DMS53 treated with DMSO at 0.1 percent for 48 hours (cell line): ENCODE data around the gene UBASH3A.

Experiments
- DNase-seq: peaks from one replicate; lab custom pipeline; 2025; ENCODE audit not compliant: unreplicated experiment; lab: John Stamatoyannopoulos, UW

Gene UBASH3A

DNA sequence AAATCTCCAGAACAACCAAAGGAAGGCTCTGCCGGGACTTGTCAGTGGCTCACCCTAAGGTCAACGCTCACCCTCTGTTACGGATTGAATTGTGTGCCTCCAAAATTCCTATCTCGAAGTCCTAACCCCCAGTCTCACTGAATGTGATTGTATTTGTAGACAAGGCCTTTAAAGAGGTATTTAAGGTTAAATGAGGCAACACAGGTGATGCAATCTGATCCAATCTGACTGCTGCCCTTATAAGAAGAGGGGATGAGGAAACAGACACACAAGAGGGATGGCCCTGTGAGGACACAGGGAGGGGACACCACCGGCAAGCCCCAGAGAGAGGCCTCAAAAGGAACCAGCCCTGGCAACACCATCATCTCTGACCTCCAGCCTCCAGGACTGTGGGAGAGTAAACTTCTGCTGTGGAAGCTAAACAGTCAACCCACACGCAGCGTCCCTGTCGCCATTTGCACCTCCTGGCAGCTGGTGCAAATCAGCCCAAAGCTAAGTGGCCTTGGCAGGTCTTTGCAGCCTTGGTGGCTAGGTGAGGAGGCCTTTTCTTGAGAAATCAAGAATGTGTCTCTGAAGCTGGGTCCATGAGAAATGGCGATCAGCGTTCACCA is 24.2 kb downstream of the UBASH3A start:
- DNase-seq = no peak

DNA sequence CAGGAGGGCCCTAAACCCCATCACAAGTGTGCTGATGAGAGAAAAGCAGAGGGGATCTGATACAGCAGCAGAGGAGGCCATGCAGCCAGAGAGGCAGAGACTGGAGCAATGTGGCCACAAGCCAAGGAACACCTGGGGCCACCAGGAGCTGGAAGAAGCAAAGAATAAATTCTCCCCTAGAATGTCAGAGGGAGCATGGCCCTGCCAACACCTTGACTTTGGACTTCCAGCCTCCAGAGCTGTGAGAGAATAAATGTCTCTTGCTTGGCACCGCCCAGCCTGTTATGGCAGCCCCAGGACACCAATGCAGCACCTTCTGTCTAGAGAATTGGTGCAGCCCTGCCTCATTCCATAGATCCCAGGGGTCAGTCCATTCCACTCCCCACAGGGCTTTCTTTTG is 25.3 kb downstream of the UBASH3A start:
- DNase-seq = no peak

DNA sequence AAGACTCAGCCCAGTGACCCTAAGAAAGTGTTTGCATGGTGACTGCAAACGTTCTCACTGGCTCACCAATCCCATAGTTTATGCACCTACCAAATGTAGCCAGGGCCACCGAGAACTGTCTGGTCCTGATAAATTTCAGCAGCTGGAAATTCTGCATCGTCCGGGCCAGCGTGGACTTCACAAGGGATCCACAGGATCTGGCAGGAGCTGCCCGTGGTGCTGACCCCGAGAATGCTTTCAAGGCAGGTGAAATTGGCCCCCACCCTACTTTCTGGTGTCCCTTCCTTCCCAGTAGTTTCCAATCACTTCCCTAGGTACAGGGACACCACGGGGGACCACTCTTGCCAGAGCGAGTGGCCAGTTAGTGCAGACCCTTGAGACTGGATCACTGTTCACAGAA is 26.2 kb downstream of the UBASH3A start:
- DNase-seq = no peak

DNA sequence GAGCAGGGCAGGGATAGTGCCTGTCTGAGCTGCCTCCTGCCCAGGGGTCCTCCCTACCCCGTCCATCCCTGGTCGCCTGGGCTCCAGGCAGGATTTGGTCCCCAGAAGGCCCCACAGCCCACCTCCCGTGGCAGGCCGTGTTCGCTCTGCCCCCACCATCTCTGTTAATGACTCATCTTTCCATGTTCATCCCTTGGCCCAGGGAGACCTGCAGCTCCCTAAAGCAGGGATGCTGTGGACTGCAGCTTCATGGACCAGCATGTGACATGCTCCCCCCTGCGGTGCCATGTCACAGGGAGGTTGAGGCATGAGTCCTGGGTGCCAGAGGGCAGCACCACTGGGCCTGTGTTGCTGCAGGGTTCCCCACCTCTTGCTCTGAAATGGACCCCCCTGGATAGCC is 26.8 kb downstream of the UBASH3A start:
- DNase-seq = no peak

DNA sequence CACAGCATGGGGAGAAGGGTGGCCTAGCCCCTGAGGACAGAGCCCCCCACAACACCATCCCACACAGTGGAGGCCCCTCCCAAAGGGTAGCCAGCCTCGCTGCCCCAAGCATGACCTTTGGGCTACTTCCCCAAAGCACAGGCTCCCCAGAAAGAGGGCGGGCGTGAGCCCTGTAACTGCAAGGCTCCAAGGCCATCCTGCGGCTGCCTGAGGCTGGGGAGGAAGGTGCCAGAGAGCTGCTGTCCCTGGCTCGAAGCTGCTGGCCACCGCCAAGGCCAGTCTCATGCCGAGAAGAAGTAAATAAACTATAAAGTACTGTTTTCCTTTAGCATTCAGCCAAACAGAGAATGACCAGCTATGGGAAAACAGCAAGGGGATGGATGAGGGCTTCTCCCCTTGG is 27.5 kb downstream of the UBASH3A start:
- DNase-seq = no peak

DNA sequence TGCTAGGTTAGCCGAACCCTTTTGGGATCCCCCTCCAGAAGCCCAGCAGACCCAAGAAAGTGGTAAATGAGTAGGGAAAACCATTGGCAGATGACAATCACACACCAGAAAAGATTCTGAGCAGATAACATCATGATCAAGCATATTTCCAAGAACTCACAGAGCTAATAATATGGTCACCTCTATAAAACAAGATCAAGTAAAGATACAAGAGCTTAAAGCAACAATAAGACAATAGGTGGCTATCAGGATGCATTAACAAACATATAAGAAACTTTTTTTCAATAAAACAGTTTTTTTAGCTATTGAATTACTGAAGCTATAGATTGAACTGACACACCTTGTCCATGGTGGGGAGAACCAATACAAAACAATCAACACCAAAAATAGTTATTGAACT is 29.0 kb downstream of the UBASH3A start:
- DNase-seq = no peak

DNA sequence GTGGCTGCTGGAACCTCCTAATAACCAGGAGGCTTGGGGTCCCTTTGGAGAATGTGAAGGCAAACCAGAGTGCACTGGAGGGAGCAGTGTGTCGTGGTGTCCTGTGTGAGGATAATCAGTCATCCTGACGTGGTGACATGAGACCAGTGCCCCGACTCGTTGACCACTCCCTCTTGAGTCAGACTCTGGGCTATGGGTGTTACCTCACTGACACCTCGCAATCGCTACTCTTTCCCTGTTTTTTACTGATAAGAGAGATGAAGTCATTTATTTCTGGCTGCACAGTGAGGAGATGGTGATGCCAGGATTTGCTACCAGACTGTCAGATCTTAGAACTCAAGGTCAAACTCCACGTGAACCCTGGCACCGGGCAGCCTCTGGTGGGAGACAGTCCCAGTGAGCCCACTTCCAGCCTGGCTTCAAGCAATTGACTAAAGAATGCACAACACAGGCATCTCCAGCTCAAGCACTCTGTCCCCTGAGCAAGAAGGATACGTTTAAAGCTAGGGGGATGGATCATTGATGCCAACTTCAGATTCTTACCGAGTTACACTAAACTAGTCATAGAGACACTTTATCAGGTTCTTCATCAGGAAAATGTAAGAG is 30.3 kb downstream of the UBASH3A start:
- no peak for DNase-seq

DNA sequence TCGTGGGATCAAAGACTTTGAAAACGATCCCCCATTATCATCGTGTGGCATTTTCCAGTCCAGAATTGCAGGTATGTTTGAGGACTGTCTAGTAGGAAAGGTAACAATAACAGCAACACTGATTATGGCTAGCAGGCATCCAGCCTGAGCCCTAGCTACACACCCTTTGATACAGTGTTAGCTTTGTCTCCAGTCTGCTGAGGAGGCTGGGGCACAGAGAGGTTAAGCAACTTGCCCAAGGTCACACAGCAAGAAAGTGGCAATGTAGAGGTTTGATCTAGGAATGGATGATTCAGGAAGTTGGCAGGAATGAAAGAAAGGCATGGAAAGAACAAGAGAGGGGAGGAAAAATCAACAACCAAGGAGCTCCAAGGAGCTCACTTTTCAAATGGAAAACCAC is 31.2 kb downstream of the UBASH3A start:
- no peak for DNase-seq

DNA sequence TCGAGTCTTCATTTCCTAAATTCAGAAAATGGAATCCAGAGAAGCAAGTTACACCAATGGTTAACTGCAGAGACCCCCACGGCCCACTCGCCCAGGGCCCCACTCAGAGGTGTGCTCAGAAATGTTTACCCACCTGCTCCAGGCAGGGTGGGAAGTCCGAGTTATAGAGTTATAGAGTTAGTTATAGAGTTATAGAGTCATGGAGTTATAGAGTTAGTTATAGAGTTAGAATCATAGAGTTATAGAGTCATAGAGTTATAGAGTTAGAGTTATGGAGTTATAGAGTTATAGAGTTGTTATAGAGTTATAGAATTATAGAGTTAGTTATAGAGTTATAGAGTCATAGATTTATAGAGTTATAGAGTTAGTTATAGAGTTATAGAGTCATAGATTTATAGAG is 31.7 kb downstream of the UBASH3A start:
- DNase-seq = no peak

DNA sequence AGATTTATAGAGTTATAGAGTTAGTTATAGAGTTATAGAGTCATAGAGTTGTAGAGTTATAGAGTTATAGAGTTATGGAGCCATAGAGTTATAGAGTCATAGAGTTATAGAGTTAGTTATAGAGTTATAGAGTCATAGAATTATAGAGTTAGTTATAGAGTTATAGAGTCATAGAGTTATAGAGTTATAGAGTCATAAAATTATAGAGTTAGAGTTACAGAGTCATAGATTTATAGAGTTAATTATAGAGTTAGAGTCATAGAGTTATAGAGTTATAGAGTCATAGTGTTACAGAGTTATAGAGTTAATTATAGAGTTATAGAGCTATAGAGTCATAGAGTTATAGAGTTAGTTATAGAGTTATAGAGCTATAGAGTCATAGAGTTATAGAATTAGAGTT is 32.1 kb downstream of the UBASH3A start:
- no peak for DNase-seq

DNA sequence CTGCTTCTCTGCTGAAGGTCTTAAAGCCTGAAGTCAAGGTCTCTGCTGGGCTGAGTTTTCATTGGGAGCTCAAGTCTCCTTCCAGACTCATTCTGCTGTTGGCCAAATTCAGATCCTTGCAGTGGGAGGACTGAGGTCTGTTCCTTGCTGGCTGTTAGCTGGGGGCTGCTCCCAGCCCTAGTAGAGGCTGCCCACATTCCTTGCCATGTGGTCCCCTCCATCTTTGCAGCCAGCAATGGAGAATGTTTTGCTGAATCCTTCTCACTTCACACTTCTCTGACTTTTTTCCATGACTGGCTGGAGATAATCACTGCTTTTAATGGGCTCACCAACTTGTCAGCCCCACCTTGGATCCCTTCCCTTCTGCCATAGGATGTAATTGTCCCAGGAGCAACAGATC is 33.2 kb downstream of the UBASH3A start:
- DNase-seq = no peak

DNA sequence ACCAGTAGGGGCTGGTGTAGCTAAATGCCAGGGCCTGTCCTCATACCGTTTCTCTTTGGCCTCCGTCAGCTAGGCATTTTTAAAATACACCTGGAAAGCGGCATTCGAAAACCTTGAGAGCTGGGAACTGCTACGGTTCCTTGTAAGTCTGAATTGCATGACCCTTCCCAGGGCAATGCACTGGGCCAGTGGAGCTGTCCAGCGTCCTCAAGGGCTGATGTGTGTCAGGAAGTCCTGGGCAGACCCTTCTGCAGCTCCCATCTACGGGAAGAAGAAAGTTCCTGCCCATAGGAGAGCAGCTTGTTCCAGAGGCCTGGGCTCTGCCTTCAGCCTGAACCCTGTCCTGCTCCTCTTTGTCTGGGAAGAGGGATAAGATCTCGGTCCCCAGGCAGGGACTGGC is 34.1 kb downstream of the UBASH3A start:
- DNase-seq = no peak

DNA sequence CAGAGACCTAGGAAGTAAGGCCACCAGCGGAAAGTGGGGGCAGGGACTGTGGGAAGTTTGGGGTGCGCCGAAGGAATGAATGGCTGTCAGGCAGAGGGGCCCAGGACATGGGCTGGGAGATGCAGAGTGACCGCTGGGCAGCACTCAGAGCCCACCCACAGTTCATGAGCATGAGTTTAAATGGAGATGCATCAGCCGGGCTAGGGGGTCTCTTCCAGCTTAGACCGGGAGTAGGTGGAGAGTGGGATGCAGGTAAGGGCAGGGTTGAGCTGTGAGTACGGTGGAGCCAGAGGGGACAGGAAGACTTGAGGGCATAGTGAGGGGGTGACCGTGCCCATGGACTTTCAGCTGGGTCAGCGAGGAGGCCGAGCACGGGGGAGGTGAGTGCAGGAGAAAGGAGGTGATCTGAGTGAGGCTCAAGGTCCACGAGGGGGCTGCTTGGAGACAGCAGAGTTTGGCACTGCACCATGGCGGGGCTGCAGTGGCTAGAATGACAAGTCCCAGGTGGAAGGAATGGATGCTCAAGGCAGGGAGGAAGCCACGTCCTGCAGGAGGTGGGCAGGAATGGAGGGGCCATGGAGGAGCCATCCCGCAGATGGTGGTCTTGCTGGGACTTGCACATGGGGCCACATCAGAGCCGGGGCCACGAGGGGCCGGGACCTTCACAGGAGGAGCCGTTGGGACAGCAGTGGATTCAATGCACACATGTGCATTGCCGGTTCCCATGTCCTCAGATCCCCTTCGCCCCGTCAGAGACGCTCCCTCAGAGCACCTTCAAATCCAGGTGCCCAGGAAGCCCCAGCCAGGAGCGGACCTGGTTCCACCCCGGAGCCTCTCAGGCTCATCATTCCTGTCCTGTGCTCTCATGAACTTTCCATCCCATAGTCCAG is 34.9 kb downstream of the UBASH3A start:
- DNase-seq = no peak

DNA sequence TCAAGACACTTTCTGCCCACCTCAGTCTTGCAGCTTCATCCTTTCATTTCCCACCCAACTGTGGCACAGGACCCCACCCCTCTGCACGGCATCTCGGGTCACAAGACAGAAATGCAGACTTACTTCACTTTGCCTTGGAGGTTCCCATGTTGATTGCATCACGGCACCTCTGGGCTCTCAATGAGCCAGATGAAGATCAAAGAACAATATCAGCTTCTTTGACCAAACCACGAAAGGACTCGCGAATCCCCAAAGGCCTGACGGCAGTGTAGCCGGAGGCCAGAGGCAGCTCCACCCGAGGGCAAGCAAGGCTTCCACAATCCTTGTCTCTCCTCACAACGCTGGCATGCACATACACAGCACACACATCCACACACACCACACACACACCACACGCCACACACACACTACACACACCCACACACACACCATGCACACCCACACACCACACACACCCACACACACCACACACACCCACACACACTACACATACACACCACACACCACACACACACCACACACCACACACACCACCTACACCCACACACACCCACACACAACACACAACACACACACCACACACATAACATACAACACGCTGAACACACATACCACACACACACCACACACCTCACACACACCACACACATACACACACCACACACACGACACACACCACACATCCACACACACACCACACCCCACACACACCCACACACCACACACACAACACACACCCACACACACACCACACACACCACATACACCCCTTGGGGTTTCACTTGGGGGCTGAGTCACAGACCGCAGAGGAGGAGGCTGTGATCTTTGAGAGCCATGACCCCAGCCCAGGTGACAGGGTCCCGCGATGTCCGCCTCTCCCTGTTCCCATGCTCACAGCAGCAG is 35.8 kb downstream of the UBASH3A start:
- no peak for DNase-seq

DNA sequence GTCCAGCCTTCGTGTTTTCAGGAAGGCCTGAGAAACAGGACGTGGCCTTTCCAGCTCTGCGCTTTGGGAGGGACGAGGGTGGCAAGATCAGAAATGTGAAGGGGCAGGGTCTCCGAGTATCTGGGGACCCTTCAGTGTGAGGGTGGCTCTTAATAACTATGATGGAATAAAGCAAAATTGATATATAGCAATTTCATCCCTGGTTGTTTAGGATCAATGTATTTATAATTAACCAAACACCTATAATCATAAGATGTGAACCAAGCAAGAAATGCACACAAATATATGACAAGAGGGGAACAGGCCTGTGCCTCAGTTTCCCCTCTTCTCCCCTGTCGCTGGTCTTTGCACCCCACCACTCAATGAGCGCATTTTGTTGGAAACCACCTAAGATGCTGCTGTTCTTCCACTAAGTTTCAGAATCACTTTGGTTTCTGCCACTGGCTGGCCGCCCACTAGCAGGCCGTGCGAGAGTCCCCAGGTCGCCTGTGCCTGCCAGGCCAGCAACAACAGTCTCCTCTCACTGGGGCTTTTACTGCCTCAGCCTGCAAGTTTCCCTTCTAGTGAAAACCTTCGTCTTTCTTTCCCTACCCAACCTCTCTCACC is 36.6 kb downstream of the UBASH3A start:
- DNase-seq = no peak

DNA sequence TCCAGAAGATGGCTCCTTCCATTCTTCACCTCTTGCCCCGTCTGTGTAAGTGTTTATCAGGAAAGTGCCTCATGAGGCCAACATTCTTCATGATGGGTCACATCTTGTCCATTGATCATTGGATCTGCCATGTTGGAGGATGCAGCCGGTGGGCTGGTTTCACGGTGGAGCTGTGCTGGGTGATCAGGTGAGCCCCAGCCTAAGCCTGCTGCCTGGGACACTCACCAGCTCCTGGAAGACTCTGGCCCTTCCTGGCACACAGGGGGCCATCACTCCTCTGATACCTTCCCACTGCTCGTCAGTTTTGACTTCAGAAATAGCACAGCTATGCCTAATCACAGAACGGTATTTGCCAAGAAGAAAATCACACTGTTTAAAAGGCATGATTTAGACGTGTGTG is 38.3 kb downstream of the UBASH3A start:
- no peak for DNase-seq

DNA sequence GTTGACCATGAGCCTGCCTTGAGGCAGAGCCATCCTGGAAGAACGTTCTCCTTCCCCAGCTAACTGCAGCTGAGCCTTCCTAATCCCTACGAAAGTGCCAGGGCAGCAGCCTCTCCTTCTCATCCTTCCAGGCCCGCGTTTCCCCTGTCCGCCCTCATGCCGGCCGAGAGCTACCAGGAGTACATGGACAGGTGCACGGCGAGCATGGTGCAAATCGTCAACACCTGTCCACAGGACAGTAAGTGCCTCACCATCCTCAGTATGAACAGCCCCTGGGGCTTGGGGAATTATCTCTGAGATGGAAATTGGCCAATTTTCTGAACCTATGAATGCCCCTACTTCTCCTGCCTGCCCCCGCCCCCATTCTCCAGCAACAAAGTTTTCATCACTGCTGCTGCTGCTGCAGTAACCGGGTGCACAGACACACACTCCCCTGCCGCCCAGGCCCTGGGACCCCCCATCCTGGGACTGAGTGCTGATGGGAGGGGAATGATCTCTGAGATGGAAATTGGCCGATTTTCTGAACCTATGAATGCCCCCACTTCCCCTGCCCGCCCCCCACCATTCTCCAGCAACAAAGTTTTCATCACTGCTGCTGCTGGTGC is 39.6 kb downstream of the UBASH3A start:
- DNase-seq = no peak

DNA sequence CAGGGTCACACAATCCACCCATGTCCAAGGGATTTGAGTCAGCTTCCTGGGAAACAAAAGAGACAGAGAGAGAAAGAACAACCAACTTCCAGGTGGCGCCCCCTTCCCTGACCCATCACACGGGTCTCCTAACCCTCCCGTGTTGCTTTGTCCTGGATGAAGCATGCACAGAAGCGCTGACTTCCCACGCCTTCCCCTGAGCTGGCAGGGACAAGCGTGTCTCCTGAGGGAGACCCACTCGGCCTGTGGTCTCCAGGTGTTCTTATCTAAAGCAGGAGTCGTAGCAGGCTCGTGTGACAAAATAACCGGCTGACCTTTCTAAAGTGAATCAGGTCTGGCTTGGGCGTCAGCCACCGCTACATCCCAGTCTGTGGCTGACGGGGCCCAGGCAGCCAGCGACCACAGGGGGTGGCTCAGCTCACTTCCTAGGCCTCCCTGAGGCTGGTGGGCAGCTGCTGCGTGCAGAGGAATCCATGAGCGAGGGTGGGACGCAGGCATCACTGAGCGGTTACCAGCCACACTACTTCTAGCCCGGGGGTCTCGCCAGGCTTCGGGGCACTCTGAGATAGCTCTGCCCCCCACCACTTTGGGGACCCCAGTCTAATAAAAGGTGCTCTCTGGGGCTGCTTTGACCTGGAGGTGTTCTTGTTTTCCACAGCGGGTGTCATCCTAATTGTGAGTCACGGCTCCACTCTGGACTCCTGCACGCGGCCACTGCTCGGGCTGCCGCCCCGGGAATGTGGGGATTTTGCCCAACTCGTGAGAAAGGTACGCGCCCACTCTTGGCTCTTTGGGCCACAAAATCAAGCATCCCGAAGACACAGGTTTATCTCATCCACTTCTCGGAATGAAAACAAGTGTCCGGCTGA is 40.4 kb downstream of the UBASH3A start:
- DNase-seq = no peak

DNA sequence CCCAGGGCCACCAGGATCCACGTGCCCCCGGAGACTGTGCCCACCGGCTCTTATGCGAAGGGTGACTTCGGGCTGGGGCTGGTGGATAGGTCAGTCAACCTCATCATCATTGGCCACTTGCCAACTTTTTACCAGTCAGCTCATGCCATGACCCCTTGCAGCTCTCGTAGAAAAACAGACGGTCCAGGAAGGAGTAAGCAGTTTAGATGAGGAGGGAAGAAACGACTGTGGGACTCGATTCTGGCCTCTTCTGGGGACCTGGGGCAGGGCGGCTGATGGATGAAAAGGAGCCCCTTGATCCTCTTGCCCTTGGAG is 41.0 kb downstream of the UBASH3A start:
- no peak for DNase-seq

DNA sequence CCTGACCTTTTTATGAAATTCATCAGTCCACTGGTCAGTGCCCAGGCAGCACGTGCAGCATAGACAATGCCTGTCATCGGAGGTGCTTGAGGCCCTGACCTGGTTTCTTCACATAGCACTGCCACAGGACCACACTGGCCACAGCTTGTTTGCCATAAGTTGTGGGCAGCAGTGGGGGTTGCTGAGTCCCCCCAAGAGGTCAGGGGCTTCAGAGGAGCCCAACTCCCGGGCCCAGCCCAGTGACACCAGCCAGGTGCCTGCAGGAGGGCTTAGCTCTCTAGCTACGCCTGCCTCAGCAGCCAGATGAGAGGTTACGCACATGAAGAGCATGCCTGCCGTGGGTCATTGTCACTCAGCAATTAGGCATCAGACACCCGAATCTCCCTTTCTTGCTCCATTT is 41.6 kb downstream of the UBASH3A start:
- DNase-seq = no peak
